NCI-H146 (cell line): ENCODE measurements around the gene CHSY1.

Experiments
- DNase-seq: peaks from one replicate; lab custom pipeline; 2025; lab: John Stamatoyannopoulos, UW

Gene CHSY1

GRCh38 chr15:101269479-101270223 is 17.8 kb upstream of the CHSY1 start:
- DNase-seq: no peak

- DNase-seq: no peak
Measured at GRCh38 chr15:101267320-101268104, 15.7 kb upstream of the CHSY1 start.

- DNase-seq: no peak
Measured at GRCh38 chr15:101266787-101267186, 14.9 kb upstream of the CHSY1 start.

- DNase-seq: no peak
Measured at GRCh38 chr15:101266034-101266433, 14.2 kb upstream of the CHSY1 start.

GRCh38 chr15:101264911-101265641 is 13.2 kb upstream of the CHSY1 start:
- DNase-seq: no peak

GRCh38 chr15:101264011-101264410 is 12.2 kb upstream of the CHSY1 start:
- no peak for DNase-seq

- no peak for DNase-seq
Measured at GRCh38 chr15:101262551-101262950, 10.7 kb upstream of the CHSY1 start.

- peak; percentile 61 for DNase-seq
Measured at GRCh38 chr15:101258238-101259144, 6.6 kb upstream of the CHSY1 start.

GRCh38 chr15:101256757-101257156 is 4.9 kb upstream of the CHSY1 start:
- no peak for DNase-seq

- peak; percentile 11 for DNase-seq
Measured at GRCh38 chr15:101255615-101256241, 3.9 kb upstream of the CHSY1 start.

GRCh38 chr15:101255051-101255395 is 3.2 kb upstream of the CHSY1 start:
- DNase-seq: no peak

GRCh38 chr15:101254157-101255050 is 2.6 kb upstream of the CHSY1 start:
- DNase-seq: no peak

- DNase-seq: no peak
Measured at GRCh38 chr15:101252836-101253235, 988 bp upstream of the CHSY1 start.

- DNase-seq: peak; percentile 79
Measured at GRCh38 chr15:101250873-101251829, 697 bp downstream of the CHSY1 start.

- DNase-seq: no peak
Measured at GRCh38 chr15:101250341-101250831, 1.5 kb downstream of the CHSY1 start.

GRCh38 chr15:101248274-101248673 is 3.6 kb downstream of the CHSY1 start:
- no peak for DNase-seq

GRCh38 chr15:101246824-101247745 is 4.8 kb downstream of the CHSY1 start:
- DNase-seq: no peak

GRCh38 chr15:101246391-101246790 is 5.5 kb downstream of the CHSY1 start:
- DNase-seq: no peak
